Tibial nerve (tissue), 4 donors: ENCODE results near the gene GNL3L.

Source experiments
- EP300 ChIP-seq, 2 donors: sonication (generic); formaldehyde crosslinking; IDR thresholded peaks; one replicate each; pipeline ENCODE4 v1.6.1; 2017; ENCODE audit warnings: antibody characterized with exemption in 2 of 2, mild to moderate bottlenecking in 1 of 2
- TF ChIP-seq, protein P1 (sequence below), 5 experiments: fragments of 200-600 bp in 3 of 5; fragments of 450-650 bp in 2 of 5; sonication (generic) in 3 of 5; IDR thresholded peaks; one replicate each; pipeline ENCODE4 v1.5.1; 2016 to 2019; ENCODE audit warnings: antibody characterized with exemption in 5 of 5, mild to moderate bottlenecking in 3 of 5, moderate library complexity in 2 of 5

DNA sequence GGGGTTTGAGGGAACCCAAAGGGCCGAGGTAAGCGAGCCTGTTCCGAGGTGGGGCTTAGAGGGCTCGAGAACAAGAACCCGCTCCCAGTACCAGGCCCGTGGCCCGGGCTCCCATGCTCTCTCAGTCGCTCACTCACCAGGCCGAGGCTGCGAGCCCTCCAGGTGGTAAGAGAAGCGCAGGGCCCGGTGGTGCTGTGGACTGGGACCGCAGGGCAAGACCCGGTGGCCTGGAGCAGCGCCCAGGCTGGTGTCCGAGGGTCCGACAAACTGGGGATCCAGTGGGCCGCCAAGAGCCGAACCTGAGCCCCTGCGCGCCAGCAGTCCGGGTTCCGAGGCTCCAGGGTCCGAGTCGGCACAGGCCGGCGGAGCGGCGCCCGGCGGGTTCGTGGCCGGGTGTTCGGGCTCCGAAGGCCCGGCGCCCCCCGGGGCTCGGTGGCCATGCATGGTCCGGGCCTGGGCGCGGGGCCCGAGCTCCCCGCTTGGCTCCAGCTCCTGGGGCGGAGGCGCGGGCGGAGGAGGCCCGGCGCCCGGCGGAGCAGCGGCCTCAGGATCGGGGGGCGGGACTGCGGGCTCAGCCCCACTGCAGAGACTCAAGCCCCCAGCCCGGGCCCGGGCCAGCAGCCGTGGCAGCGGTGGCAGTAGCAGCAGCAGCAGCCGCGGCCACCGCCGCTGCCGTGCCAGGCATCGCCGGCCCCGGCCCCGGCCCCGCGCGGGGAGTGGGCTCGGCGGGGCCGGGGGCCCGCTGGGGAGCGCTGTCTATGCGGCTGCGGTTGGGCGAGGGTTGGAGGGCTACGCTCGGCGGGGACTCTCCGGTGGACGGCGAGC is 34.8 kb upstream of the GNL3L start:
- TF ChIP-seq, protein P1, sequence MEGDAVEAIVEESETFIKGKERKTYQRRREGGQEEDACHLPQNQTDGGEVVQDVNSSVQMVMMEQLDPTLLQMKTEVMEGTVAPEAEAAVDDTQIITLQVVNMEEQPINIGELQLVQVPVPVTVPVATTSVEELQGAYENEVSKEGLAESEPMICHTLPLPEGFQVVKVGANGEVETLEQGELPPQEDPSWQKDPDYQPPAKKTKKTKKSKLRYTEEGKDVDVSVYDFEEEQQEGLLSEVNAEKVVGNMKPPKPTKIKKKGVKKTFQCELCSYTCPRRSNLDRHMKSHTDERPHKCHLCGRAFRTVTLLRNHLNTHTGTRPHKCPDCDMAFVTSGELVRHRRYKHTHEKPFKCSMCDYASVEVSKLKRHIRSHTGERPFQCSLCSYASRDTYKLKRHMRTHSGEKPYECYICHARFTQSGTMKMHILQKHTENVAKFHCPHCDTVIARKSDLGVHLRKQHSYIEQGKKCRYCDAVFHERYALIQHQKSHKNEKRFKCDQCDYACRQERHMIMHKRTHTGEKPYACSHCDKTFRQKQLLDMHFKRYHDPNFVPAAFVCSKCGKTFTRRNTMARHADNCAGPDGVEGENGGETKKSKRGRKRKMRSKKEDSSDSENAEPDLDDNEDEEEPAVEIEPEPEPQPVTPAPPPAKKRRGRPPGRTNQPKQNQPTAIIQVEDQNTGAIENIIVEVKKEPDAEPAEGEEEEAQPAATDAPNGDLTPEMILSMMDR (IDR thresholded peaks at IDR 0.05), result no peak
- no peak for TF ChIP-seq EP300 (IDR thresholded peaks at IDR 0.05)
